GM19397 (cell line): ENCODE results near the gene KCTD15.

Experiments used
- ATAC-seq: cut with Tn5 transposase; IDR thresholded peaks from one replicate; pipeline ENCODE4 v1.9.1; 2021; ENCODE audit warnings: mild to moderate bottlenecking, moderate library complexity; ENCODE audit not compliant: unreplicated experiment

KCTD15 gene

GRCh38 chr19:33795370-33796163, 1.1 kb upstream of the KCTD15 start:
- ATAC-seq: no peak

GRCh38 chr19:33797802-33798671, 1.4 kb downstream of the KCTD15 start:
- ATAC-seq: no peak

GRCh38 chr19:33798681-33799111, 2.0 kb downstream of the KCTD15 start:
- ATAC-seq: no peak

GRCh38 chr19:33799476-33799875, 2.8 kb downstream of the KCTD15 start:
- no peak for ATAC-seq

GRCh38 chr19:33800012-33800680, 3.5 kb downstream of the KCTD15 start:
- no peak for ATAC-seq

- ATAC-seq: no peak
Observed at GRCh38 chr19:33801411-33801810, 4.7 kb downstream of the KCTD15 start.

GRCh38 chr19:33802001-33802400, 5.3 kb downstream of the KCTD15 start:
- ATAC-seq: no peak

- no peak for ATAC-seq
Observed at GRCh38 chr19:33802801-33803200, 6.1 kb downstream of the KCTD15 start.

GRCh38 chr19:33803383-33803782, 6.7 kb downstream of the KCTD15 start:
- no peak for ATAC-seq

GRCh38 chr19:33804021-33804799, 7.5 kb downstream of the KCTD15 start:
- ATAC-seq: no peak

GRCh38 chr19:33805313-33805712, 8.6 kb downstream of the KCTD15 start:
- ATAC-seq: no peak

- ATAC-seq: no peak
Observed at GRCh38 chr19:33805840-33806433, 9.3 kb downstream of the KCTD15 start.

GRCh38 chr19:33806434-33806881, 9.8 kb downstream of the KCTD15 start:
- no peak for ATAC-seq

GRCh38 chr19:33808399-33808798, 11.7 kb downstream of the KCTD15 start:
- no peak for ATAC-seq

GRCh38 chr19:33809960-33810359, 13.3 kb downstream of the KCTD15 start:
- no peak for ATAC-seq

- no peak for ATAC-seq
Observed at GRCh38 chr19:33810821-33811220, 14.2 kb downstream of the KCTD15 start.

GRCh38 chr19:33811246-33811645, 14.6 kb downstream of the KCTD15 start:
- ATAC-seq: no peak

GRCh38 chr19:33811736-33812387, 15.2 kb downstream of the KCTD15 start:
- ATAC-seq: no peak
